LNCaP clone FGC (cell line): ENCODE measurements around the gene KCTD16.

Source experiments
- DNase-seq: peaks from one replicate; pipeline ENCODE4 v3.0.0-alpha.2; 2011; ENCODE audit warnings: low read depth
- H3K4me3 ChIP-seq: 2 replicates; pipeline ENCODE4 v1.5.1; 2011; ENCODE audit warnings: mild to moderate bottlenecking, low read depth, low read length, control low read depth
- CTCF ChIP-seq: IDR thresholded peaks from 2 replicates; pipeline ENCODE4 v1.5.1; 2012; ENCODE audit warnings: mild to moderate bottlenecking; ENCODE audit not compliant: control insufficient read depth, insufficient read depth; ENCODE audit errors: extremely low read depth

Gene KCTD16

GRCh38 chr5:144404672-144405071, 234.0 kb downstream of the KCTD16 start:
- no peak for DNase-seq
- no peak overlapping the region for H3K4me3 ChIP-seq
- no peak for TF ChIP-seq CTCF

- TF ChIP-seq CTCF, result no peak
- no peak overlapping the region for H3K4me3 ChIP-seq
- no peak for DNase-seq
Observed at GRCh38 chr5:144405991-144406390, 235.3 kb downstream of the KCTD16 start.

- no peak overlapping the region for H3K4me3 ChIP-seq
- TF ChIP-seq CTCF, result no peak
- DNase-seq, result no peak
Observed at GRCh38 chr5:144406442-144406841, 235.8 kb downstream of the KCTD16 start.

GRCh38 chr5:144414202-144415029, 243.7 kb downstream of the KCTD16 start:
- TF ChIP-seq CTCF, result no peak
- H3K4me3 ChIP-seq, result no peak overlapping the region
- no peak for DNase-seq

- no peak for TF ChIP-seq CTCF
- H3K4me3 ChIP-seq, result no peak overlapping the region
- no peak for DNase-seq
Observed at GRCh38 chr5:144416196-144416595, 245.5 kb downstream of the KCTD16 start.

GRCh38 chr5:144418719-144419118, 248.0 kb downstream of the KCTD16 start:
- DNase-seq, result no peak
- TF ChIP-seq CTCF, result no peak
- H3K4me3 ChIP-seq, result no peak overlapping the region

- no peak for DNase-seq
- TF ChIP-seq CTCF, result no peak
- H3K4me3 ChIP-seq, result no peak overlapping the region
Observed at GRCh38 chr5:144421411-144421810, 250.7 kb downstream of the KCTD16 start.
